CD1c-positive myeloid dendritic cell (primary cell): Measurements from ENCODE around the gene DOK6.
"Not testable (repeated sequence)": the region's sequence is repeated elsewhere in the genome, so short reads cannot be mapped to it uniquely, and the experiment has no call there.

Experiments
- DNase-seq: peaks from one replicate; pipeline ENCODE4 v3.0.0-alpha.2; 2016; ENCODE audit errors: extremely low spot score

Gene DOK6

DNA sequence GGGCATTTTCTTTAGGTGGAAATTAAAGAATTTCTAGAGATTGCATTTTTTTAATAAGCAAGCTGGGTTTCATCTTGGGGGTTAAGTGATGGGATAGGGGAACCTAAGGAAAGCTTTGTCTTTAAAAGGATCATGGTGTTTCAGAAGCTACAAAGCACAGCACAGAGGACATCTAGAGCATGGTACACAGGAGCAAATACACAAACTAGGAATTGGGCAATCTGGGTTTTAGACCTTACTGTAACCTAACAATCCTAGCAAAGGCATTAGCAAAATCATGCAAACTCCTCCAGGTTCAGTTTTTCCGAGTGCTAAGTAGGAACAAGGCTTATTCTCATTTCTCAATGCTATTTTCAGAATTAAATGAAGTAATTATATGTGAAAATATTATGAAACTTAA lies 412.9 kb downstream of the DOK6 start:
- no peak for DNase-seq

DNA sequence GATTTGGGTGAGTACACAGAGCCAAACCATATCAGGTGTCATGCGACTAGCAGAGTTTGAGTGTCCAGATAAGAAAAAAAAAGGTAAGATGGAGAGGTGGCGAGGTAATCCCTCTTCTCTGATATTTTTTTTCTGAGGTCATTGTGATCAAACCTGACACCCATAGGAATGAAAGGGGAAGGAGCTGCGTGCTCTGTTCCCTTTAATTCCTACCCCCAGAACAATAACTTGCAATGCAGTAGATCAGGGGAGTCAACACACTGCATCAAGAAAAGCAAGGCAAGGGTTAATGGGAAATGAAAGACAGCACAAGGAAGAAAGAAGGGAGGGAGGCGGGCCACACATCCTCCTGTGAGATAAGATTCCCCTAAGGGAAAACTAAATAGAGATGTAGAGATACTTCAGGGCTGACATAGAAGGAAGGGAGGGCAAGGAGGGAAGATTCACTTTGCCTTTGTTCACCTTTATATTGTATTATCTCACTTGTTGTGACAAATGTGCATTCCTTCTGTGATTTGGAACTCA lies 414.2 kb downstream of the DOK6 start:
- DNase-seq: no peak

DNA sequence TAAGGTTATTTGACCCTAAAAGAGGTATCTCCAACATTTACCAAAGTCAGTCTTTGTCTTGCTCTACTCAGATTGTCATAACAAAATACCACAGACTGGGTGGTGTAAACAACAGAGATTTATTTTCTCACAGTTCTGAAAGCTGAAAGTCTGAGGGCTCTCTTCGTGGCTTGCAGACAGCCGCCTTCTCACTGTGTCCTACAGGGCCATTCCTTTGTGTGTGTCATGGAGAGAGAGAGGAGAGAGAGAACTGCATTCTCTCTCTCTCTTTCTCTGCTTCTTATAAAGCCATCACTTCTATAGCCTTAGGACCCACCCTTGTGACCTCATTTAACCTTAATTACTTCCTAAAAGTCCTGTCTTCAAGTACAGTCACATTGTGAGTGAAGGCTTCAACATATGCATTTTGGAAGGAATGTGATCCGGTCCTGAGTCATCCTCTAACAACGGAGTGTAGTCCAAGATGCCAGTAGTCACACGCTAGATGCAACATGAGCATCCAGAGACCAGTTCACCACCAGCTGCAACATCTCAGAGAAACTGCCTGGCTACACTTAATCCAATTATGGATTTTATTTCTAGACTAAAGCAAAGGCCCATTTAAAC lies 416.8 kb downstream of the DOK6 start:
- no peak for DNase-seq

DNA sequence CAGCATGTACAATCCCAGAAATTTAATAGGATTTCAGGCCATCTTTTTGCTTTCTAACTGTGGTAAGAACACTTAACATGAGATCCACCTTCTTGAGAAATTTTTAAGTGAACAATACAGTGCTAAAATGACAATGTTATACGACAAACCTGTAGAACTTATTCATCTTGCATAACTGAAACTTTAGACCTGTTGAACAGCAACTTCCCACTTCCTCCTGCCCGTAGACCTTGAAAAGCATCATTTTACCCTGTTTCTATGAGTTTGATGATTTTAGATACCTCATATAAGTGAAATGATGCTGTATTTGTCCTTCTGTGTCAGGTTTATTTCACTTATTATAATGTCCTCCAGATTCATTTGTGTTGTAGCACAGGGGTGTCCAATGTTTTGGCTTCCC lies 418.8 kb downstream of the DOK6 start:
- no peak for DNase-seq

DNA sequence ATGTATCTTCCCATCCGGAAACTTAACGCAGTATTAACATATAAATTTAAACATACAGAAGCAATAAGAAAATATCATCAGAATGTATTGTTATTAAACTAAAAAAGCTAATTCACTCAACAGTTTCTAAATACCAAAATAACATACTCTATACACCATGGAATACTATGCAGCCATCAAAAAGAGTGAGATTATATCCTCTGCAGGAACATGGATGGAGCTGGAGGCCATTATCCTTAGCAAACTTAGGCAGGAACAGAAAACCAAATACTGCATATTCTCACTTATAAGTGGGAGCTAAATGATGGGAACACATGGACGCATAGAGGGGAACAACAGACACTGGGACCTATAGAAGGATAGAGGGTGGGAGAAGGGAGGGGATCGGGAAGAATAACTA lies 419.9 kb downstream of the DOK6 start:
- no peak for DNase-seq

DNA sequence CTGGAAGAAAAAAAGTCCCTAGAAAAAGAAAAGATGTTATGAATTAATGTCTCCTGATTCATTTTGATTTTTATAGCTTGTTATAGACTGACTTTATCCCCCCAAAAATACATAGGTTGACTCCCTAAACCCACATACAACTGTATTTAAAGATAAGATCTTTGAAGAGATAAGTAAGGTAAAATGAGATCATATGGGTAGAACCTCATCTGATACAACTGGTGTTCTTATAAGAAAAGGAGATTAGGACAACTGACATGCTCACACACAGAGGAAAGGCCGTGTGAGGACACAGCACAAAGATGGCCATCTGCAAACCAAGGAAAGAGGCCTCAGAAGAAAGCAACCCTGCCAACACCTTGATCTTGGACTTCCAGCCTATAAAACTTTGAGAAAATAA lies 429.5 kb downstream of the DOK6 start:
- no peak for DNase-seq

DNA sequence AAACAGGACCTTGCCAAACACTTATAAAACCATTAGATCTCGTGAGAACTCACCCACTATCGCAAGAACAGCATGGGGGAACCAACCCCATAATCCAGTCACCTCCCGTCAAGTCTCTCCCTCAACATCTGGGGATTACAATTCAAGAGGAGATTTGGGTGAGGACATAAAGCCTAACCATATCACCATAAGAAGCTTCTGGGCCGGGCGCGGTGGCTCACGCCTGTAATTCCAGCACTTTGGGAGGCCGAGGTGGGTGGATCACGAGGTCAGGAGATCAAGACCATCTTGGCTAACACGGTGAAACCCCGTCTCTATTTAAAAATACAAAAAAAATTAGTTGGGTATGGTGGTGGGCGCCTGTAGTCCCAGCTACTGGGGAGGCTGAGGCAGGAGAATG lies 434.3 kb downstream of the DOK6 start:
- DNase-seq: not testable (repeated sequence)

DNA sequence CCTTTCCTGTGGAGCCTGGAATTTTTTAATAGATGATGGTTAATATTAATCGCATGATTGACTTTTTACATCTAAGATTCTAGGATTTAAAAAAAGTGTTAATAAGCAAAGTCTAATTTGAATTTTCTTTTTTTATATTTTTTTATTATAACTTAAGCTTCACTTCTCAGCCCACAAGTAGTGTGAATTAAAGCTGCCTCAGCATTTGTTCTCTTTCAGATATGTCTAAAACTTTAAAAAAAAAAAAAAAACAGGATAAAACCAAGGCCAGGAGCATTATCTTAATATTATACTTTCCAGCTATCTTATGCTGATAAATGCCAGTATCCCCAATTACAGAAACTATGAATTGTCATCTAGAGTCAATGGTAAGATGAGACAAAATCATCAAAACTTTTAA lies 437.3 kb downstream of the DOK6 start:
- no peak for DNase-seq

DNA sequence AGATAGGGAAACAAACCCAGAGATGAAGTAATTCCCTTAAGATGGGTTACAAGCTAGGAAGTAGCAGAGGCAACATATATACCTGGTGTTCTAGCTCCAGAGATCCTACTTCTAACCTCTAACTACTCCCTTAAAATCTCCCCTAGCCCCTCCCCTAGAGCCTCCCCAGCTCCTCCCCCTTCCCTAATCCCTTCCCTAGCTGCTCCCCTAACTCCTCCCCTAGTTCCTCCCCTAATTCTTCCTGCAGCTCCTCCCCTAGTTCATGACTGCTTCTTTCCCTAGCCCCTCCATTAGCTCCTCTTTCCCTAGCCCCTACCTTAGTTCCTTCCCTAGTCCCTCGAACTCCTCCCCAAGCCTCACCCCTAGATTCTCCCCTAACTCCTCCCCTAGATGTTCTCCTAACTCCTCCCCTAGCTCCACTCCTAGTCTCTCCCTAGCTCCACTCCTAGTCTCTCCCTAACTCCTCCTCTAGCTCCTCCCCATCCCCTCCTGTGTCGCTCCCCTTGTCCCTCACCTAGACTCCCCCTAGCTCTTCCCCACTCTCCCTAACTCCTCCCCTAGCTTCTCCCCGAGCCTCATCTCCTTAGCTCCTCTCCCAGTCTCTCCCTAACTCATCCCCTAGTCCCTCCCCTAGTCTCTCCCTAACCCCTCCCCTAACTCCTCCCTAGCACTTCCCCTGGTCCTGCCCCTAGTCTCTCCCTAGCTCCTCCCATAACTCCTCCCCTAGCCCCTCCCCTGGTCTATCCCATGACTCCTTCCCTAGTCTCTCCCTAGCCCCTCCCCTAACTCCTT lies 438.1 kb downstream of the DOK6 start:
- peak; percentile 10 for DNase-seq

DNA sequence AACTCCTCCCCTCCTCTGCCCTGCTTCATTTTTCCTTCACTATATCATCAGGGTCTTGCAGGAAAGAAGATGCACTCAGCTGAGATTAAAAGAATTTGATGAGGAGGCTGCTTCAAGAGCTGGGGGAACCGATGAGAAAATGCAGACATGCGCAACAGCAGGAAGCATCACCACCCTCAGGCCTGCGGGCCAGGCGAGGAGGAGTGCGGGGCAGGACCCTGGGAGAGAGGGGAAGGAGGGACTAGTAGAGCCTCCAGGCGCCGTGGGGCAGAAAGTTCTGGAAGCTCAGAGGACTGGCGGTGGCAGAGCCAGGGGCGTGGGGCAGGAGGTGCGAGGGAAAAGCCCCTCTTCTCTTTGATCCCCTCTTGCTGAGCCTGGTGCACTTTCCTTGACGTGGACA lies 438.8 kb downstream of the DOK6 start:
- no peak for DNase-seq

DNA sequence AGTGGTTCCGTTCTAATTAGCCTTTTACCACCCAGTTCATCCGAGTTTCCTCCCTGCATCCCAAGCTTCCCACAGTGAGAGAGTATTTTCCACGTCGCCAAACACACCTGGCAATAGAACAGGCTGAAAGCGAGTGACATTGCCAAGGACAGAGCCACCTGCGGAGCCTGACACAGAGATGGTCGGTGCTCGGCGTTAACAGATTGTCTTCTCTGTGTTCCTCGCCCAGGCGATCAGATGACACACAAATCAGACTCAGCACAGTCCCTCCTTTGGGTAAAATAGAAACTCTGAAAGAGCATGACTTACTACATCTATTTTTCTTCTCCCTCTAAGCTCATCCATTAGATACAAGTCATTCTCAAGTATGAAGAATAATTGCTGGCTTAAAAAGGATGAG lies 439.3 kb downstream of the DOK6 start:
- DNase-seq: no peak

DNA sequence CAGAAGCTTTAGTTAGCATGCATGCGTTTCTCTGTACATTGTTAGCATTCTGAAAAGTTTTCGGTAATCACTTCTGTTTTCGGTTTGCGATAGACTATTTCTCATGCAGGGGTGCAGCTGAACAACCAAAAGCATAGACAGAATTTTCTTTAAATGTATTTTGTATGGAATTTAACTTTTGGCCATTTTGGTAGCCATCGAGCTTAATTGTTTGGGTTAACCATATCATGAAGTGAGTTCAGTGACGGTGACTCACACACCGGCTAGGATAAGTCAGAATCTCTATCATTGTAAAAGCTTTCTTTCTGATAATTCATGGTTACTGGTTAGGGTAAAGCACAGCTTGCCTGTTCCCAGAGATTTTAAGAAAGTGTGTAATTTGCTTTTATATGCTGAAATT lies 439.8 kb downstream of the DOK6 start:
- DNase-seq: no peak

DNA sequence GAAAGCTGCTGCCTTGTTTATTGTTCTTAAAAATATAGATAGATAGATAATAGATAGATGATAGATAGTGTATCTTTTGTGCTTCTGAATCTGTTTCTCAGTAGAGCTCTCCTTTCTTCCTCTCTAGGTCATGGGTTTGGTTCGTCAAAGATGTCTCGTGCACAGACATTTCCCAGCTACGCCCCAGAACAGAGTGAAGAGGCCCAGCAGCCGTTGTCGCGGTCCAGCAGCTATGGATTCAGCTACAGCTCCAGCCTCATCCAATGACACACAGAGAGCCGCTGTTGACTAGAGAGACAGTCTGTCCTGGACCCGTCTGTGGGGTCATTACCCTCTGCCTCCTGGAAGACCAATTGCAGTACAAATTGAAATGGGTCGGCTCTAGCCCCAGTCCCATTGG lies 440.4 kb downstream of the DOK6 start:
- no peak for DNase-seq

DNA sequence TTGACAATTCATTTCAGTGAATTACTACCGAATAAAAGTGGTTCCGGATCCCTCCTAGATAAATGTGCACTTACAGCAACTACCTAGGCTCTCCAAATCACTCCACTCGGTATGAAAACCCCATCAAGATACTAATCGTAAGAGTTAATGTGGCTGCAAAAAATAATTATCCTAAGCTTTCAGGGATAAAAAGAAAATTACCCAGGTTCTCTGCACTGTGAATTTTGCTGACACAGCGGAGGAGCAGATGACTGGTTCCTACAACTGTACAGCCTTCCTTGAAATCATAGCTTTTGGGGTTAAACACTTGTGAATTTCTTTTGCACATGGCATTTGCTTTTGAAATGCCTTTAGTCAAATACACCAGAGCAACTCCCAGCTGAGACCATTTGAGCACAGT lies 442.3 kb downstream of the DOK6 start:
- no peak for DNase-seq

DNA sequence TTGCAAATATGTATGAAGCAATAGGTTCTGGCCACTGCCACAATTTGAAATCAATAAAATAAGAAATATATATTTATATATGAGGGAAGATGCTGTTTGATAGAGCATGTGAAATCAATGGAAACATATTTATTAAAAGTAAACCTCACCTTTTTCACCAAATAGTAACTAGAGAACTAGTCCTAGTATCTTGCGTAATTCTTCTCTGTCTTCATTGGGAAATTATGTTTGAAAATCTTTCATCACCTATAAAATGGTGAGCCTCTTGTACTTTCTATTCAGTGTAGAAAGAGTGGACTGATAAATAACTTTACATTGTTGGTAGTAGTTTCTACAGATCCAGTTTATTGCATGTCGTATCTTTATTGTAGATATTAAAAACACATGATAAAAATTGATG lies 444.0 kb downstream of the DOK6 start:
- DNase-seq: no peak

DNA sequence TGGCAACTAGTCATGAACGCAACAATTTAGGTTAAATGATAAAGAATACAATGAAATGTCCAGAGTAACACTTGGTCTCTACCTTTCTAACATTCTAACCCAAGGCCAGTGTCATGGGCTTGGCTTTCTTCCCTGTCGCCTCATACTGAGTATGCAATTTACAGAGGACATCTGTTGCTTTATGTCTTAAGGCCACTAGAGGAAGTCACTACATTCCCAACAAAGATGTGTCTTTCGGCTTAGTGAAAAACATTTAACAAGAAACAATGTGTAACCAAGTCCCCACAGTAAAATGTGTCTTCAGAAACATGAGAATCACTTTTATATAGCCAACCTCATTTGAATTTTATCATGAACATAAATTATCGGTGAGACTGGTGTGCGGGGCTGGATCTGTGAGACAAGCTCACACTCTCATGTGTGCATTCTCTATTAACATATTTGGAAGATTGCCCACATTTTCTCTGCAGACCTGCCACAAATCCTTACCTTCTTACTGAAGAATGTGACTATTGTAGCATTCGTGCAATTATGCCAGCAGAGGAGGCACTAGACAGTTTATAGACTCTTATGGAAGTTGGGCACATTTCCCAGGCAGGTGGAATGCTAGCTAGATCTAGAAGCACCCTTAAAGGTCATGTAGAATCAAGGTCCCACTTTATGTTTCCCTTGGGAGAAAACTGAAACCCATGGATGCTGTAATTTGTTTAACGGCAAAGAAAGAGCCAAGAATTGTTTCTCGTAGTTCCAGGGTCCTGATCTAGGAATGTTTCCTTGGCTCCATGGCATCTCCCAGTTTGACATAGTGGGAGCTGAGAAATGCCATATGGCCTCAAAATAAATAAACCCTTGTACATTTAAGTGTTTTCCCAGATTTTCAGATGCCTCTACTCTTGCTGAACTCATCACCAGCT lies 445.2 kb downstream of the DOK6 start:
- DNase-seq: no peak

DNA sequence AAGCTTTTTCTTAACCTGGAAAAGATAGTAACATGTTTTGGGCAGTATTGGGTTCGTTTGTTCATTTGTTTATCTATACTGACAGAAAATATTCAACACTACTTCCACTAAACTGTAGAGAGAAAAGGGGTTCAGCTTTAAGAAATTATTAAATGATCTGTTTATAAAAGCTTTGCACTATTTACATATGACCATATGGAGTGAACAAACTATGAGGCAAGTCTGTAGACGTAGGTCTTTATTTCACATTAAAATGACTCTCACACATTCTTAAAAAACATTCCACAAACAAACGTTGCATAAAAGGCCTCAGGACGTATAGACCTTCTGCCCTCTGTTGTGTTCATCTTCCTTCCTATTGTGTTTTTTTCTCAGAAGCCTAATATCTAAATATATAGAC lies 452.4 kb downstream of the DOK6 start:
- no peak for DNase-seq

DNA sequence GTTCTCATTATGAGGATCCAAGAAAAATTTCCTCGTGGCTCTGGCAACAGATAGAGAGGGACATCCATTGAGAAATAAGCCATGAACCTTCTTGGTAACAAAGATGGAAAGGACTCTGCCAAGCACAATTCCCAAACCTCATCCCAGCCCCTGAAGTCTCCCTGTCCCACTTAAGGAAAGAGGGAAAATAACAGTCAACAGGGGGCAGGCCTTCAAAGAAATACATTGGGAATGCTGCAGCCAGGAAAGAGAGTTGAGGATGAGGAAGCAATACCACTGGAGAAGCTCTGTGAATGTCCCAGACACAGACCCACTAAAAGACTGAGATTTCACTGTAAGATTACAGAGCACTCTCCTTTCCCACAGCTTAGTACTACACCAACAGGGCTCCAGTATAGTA lies 453.8 kb downstream of the DOK6 start:
- no peak for DNase-seq

DNA sequence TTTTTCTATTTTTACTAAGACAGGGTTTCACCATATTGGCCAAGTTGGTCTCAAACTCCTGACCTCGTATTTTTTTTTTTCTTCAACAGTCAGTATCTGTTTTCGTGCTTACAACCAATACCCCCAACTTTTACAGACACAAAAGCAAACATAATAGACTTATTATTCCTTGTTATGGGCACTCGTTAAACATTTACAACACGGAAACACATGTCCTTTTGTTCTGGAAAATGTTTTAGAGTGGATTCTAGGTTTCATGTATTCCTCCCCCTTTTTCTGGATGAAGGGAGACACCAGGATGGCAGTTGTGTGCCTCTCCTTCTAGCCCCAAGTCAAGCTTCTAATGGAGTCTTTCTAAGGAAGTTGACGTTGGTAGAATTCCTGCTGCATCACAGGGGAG lies 458.2 kb downstream of the DOK6 start:
- no peak for DNase-seq

DNA sequence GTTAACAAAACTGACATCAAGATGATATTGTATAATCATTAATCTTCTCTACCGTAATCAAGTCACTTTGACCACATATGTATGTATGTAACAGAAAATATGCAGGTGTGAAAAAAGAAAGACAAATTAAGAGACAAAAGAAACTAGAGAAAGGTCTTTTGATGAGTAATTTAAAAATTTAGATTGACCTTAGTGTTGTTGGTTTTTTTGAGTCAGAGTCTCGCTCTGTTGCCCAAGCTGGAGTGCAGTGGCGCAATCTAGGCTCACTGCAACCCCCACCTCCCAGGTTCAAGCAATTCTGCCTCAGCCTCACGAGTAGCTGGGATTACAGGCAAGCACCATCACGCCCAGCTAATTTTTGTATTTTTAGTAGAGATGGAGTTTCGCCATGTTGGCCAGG lies 464.1 kb downstream of the DOK6 start:
- DNase-seq: not testable (repeated sequence)

DNA sequence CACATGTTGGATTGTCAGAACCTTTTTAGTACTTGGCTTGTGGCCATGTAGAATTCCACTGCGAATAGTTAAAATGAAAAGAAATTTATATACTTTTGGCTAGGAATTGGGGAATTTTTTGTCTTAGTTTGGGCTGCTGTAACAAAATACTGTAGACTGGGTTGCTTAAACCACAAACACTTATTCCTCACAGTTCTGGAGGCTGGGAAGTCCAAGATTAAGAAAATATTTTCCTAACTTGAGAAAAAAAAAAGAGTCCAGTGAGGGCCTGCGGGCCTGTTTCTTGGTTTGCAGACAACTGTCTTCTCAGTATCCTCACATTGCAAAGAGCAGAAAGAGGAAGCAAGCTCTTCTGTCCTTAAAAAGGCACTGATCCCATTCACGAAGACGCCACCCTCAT lies 465.1 kb downstream of the DOK6 start:
- no peak for DNase-seq

DNA sequence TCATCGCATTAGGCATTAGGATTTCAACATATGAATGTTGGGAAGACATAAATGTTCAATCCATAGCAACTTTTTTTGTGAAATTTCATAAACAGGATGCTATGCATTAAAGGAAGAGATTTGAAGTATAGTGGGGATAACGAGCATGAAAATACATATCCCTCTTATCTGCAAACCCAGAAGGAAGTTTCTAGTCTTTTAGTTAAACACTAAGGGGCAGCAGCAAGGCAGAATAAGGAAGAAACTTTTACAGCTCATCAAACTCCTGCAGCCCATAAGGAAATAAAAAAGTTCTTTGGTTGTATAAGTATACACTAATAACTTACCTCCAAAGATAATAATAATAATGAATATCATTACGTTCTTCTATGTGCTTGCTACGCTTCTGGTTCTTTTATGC lies 465.5 kb downstream of the DOK6 start:
- DNase-seq: no peak

DNA sequence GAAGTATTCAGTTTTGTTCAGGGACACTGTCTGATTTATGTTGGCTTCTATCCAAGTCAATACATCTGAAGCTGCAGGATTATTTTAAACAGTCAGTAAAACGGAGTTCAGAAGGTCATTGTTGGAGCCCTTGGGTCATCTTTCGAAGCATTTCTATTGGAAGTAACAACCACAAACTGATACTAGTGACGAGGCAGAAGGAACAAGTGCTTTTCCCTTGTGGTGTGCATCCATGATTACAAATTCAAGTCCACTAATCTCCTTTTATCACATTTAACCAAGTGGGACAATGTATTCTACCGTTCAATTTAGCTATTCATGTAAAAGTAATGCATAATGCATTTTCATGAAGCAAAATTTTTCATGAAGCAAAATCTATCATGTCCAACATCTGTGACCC lies 470.0 kb downstream of the DOK6 start:
- no peak for DNase-seq
